ENCODE results near the gene SPECC1L.

The SPECC1L gene

GRCh38 chr22:24422102-24422665 is 151.6 kb downstream of the SPECC1L start:
- no peak for DNase-seq (ENCODE audit: low read depth)
- H3K4me3 ChIP-seq (ENCODE audit: low read length), result no peak overlapping the region
- TF ChIP-seq, protein P1, sequence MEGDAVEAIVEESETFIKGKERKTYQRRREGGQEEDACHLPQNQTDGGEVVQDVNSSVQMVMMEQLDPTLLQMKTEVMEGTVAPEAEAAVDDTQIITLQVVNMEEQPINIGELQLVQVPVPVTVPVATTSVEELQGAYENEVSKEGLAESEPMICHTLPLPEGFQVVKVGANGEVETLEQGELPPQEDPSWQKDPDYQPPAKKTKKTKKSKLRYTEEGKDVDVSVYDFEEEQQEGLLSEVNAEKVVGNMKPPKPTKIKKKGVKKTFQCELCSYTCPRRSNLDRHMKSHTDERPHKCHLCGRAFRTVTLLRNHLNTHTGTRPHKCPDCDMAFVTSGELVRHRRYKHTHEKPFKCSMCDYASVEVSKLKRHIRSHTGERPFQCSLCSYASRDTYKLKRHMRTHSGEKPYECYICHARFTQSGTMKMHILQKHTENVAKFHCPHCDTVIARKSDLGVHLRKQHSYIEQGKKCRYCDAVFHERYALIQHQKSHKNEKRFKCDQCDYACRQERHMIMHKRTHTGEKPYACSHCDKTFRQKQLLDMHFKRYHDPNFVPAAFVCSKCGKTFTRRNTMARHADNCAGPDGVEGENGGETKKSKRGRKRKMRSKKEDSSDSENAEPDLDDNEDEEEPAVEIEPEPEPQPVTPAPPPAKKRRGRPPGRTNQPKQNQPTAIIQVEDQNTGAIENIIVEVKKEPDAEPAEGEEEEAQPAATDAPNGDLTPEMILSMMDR (IDR thresholded peaks at IDR 0.05; ENCODE audit: insufficient read depth, low read depth, low read length, missing control alignments), result no peak

DNA sequence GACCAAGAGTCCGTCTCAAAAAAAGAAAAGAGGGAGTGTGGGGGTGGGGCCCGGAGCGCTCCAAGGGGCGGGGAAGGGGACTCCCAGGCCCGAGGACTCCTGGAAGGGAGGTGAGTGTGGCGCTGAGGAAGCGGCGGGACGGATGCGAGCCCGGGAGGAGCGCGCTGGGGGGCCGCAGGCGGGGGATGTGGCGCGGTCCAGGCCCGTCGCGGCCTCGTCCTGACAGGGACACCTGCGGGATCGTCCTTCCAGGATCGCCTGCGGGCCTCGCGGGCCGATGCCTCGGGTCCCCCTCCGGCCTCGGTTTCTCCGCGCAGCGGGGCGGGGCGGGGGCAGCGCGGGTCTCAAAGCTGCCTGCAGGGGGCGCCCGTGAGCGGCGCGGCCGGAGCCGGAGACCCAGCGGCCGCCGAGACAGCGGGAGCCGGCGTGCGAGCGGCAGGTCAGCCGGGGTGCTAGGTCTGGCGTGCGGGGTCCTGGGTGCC is 152.9 kb downstream of the SPECC1L start:
- TF ChIP-seq, protein P1 (IDR thresholded peaks at IDR 0.05; ENCODE audit: insufficient read depth, low read depth, low read length, missing control alignments), result peak; percentile 38
- H3K4me3 ChIP-seq (ENCODE audit: low read length), result no peak overlapping the region

DNA sequence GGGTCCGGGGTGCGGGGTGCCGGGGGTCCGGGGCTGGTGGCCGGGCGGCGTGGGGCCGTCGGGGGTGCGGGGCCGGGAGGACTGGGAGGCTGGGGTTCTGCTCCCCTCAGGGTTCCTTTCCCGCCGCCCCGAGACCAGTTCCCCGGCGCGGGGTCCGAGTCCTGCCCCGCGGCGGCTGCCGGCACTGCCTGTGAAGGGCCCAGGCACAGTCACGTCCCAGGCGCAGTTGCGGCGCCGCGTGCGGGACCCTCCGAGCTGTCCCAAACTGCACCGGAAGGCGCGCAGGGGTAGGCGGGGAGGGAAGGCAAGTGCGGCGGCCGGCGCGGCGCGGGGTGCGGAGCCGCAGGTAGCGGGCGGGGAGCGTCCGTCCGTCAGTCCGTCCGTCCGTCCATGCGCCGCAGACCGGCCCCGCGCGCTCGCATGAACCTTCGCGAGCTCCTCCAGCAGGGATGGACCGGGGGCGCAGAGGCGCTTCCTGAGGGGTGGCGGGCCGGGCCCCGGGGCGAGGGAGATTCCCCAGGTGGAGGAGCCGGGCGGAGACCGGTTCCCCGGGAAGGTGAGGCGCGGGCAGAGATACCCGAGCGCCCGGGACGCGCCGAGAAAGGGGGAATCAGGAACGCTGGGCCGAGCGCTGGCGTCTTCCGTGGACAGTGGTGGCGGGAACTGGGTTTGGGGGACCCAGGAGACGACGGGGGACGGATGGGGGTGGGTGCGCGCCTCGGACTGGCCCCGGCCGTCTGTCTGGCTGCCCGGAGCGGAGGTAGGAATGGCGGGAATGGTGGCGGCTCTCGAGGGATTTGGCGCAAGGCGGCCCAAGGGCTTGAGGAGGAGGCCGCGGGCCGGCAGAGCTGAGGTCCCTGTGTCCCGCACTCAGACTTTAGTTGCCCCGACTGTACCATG is 153.6 kb downstream of the SPECC1L start:
- TF ChIP-seq, protein P1 (IDR thresholded peaks at IDR 0.05; ENCODE audit: insufficient read depth, low read depth, low read length, missing control alignments), result no peak
- DNase-seq (ENCODE audit: low read depth), result no peak
- H3K4me3 ChIP-seq (ENCODE audit: low read length), result peak overlapping the region; percentile 26

More for the DNA sequence above, 152.9 kb downstream of the SPECC1L start:
- DNase-seq (ENCODE audit: low read depth), result no peak

DNA sequence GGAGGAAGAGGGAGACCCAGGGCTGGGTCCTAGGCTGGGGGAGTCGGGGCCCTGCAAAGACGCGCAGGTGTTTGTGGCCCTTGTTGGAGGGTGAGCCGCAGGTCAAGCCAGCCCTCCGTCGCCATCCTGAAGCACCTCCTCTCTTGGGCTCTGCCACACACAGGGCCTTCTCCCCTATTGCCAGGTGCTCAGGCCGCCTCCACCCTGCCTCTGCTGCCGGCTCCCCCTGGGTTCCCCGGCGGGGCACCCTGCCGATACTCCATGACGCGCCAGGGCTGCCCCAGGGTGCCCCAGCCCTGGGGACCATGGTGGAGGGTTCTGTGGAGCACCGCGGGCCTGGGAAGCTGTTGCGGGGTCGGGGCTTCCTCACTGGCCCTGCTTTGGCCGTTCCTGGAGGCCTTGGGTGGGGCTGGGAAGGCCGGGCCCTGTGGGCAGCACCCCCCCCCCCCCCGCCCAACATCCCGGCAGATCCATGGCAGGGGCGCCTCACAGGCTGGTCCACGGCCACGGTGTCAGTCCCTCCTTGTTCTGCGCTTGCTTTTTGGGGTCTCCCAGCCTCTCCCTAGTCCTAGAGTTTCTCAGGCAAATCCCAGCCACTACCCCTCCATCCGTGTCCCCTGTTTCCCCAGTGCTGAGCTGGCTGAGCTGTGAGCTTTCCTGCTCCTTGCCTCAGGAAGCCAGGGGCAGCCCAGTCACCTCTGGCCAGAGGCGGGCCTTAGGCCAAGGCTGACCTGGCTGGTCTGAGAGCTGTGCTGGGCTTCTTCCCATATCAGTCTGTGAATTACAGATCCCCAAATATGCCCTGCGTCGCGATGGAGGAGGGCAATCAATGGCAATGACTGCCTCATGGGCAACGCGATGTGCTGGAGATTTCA is 154.5 kb downstream of the SPECC1L start:
- no peak for DNase-seq (ENCODE audit: low read depth)
- no peak overlapping the region for H3K4me3 ChIP-seq (ENCODE audit: low read length)
- TF ChIP-seq, protein P1 (IDR thresholded peaks at IDR 0.05; ENCODE audit: insufficient read depth, low read depth, low read length, missing control alignments), result no peak

DNA sequence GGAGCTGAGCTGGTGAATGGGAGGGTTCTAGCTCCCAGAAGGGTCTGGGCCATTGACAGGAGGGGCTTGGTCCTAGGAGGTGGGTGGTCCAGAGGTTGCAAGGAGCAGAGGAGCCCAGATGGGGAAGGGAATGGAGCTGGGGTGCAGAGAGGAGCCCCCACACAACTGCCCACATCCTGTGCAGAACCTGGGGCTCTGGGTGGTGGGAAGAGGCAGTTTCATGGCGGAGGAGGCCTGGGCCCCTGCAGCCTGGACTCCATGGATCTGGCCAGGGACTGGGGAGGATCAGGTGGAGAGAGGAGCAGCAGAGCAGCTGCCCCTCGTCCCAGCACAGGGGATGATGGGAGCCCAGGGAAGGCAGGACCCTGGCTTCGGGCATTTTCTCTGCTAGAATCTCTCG is 155.8 kb downstream of the SPECC1L start:
- no peak overlapping the region for H3K4me3 ChIP-seq (ENCODE audit: low read length)
- TF ChIP-seq, protein P1 (IDR thresholded peaks at IDR 0.05; ENCODE audit: insufficient read depth, low read depth, low read length, missing control alignments), result no peak
- DNase-seq (ENCODE audit: low read depth), result no peak

DNA sequence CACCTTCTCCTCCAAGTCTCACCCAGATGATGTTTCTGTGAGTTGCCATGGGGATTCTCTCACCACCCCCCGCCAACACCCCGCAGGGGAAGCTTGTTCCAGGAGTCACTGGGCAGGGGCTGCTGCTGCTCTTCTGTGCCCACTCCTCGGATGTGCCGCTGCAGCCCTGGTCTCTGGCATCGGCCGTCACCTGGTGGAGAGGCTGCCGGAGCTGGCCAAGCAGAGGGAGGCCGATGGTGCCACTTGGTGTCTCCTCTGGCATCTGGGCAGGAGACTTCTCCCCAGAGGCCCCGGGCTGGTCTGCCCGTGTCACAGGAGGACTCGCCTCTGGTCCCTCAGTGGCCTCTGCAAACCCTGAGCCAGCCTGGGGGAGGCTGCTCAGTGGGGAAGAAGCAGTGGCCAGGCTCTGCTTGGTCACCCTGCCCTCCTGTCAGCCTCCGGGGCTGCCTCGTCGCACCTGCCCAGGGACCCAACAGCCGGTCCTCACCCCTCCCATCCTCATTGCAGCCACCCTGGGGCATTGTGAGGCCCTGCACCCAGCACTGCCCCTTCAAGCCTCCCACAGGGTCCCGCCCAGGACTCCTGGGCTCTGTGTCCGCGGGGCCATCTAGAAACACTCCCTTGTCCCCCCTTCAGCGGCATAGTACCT is 156.3 kb downstream of the SPECC1L start:
- H3K4me3 ChIP-seq (ENCODE audit: low read length), result no peak overlapping the region
- DNase-seq (ENCODE audit: low read depth), result no peak
- TF ChIP-seq, protein P1 (IDR thresholded peaks at IDR 0.05; ENCODE audit: insufficient read depth, low read depth, low read length, missing control alignments), result no peak
